CD8-positive, alpha-beta memory T cell (primary cell): ENCODE results near the gene WFDC9. TPM values are rescaled to one million over a fixed set of nuclear protein-coding genes. Genes with fewer than 3 reads are reported as not detected.
A peak's percentile ranks its signal among the peaks of the same experiment; 100 is the strongest.
"Not testable (repeated sequence)": the region's sequence is repeated elsewhere in the genome, so short reads cannot be mapped to it uniquely, and the experiment has no call there.

ENCODE experiments used
- CTCF ChIA-PET: fragments of 350-600 bp; sonication (Branson Sonifier 250); formaldehyde crosslinking; loops from one replicate; lab custom pipeline; 2021; ENCODE audit warnings: antibody characterized with exemption; lab: Charles Lee
- POLR2A ChIA-PET: fragments of 350-600 bp; sonication (Branson Sonifier 250); formaldehyde crosslinking; loops from one replicate; lab custom pipeline; 2021; ENCODE audit warnings: antibody characterized with exemption; lab: Charles Lee
- DNase-seq, 5 donors: peaks; one replicate each; pipeline versions ENCODE4 v3.0.0 to v3.0.0-alpha.2; 2020 to 2022; ENCODE audit warnings: mixed read lengths in 1 of 5
- H3K27ac ChIP-seq: one replicate; pipeline ENCODE4 v1.7.0; 2013; ENCODE audit warnings: low read depth, mild to moderate bottlenecking, low read length, moderate library complexity
- H3K27me3 ChIP-seq: 2 replicates; pipeline ENCODE4 v1.7.0; 2013; ENCODE audit warnings: low read length, mild to moderate bottlenecking; ENCODE audit not compliant: insufficient read depth, poor library complexity, severe bottlenecking
- H3K36me3 ChIP-seq: 2 replicates; pipeline ENCODE4 v1.7.0; 2013; ENCODE audit warnings: mild to moderate bottlenecking, low read length, moderate library complexity; ENCODE audit not compliant: insufficient read depth
- H3K4me1 ChIP-seq: 2 replicates; pipeline ENCODE4 v1.7.0; 2013; ENCODE audit warnings: mild to moderate bottlenecking, low read length, moderate library complexity; ENCODE audit not compliant: insufficient read depth
- H3K4me3 ChIP-seq: 2 replicates; pipeline ENCODE4 v1.7.0; 2013; ENCODE audit warnings: mild to moderate bottlenecking, low read length
- H3K9me3 ChIP-seq: 2 replicates; pipeline ENCODE4 v1.7.0; 2013; ENCODE audit warnings: mild to moderate bottlenecking, low read length
- H3K27ac Mint-ChIP-seq, 8 donors: one replicate each; pipeline ENCODE4 v1.8.0; 2020 to 2021; ENCODE audit warnings: mixed read lengths in 8 of 8, mild to moderate bottlenecking in 6 of 8, inconsistent platforms in 3 of 8, moderate library complexity in 3 of 8
- H3K27me3 Mint-ChIP-seq, 2 donors: one replicate each; pipeline ENCODE4 v1.8.0; 2020 to 2021; ENCODE audit warnings: mixed read lengths in 2 of 2, mild to moderate bottlenecking in 1 of 2, moderate library complexity in 1 of 2
- H3K36me3 Mint-ChIP-seq, 3 donors: one replicate each; pipeline ENCODE4 v1.8.0; 2020 to 2021; ENCODE audit warnings: mixed read lengths in 3 of 3, inconsistent platforms in 1 of 3, mild to moderate bottlenecking in 1 of 3
- H3K4me1 Mint-ChIP-seq, 3 donors: one replicate each; pipeline ENCODE4 v1.8.0; 2020 to 2021; ENCODE audit warnings: mixed read lengths in 3 of 3, inconsistent platforms in 1 of 3, mild to moderate bottlenecking in 1 of 3
- H3K4me3 Mint-ChIP-seq, 7 donors: one replicate each; pipeline ENCODE4 v1.8.0; 2020 to 2021; ENCODE audit warnings: mixed read lengths in 7 of 7, mild to moderate bottlenecking in 6 of 7, moderate library complexity in 4 of 7, inconsistent platforms in 2 of 7
- H3K9me3 Mint-ChIP-seq, 5 donors: one replicate each; pipeline ENCODE4 v1.8.0; 2020 to 2022; ENCODE audit warnings: mixed read lengths in 5 of 5, mild to moderate bottlenecking in 3 of 5, moderate library complexity in 2 of 5, inconsistent platforms in 1 of 5
- polyA plus RNA-seq: library from polyadenylated mRNA; unstranded; fragments of 300-500 nt; fragmentation: Illumina TruSeq; gene quantifications from one replicate; pipeline ENCODE4 v1.2.3, GENCODE V29; 2021
- total RNA-seq, 2 experiments: library from RNA; stranded (reverse); gene quantifications; one replicate each; pipeline ENCODE4 v1.2.3, GENCODE V29; 2021

The WFDC9 gene
- total RNA-seq (not detected), polyA plus RNA-seq (not detected)

DNA sequence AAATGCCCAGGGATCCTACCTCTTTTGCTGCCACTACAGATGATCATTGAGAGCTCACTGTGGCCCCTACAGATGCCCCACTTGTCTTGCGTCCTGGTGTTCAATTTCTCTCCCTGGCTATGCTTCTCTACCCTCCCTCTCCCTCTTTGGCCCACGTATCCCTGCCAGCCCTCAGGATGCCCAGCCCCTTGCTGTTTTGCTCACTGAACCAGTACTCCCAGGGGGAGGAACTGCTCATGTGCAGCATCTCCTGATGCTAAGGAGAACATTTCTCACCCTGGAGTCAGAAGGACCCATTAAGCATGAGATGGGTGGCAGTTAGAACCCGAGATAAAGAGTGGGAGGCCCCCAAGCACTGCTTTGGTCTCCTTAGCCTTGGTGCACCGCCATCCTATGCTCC lies at the start of gene WFDC9:
Gene WFDC9, minus strand, starts transcription at position 101 of the 400 bp plus-strand sequence. CDS start 21,103 bp downstream, outside the sequence.
- no peak within 1 kb of the TSS for H3K4me3 ChIP-seq
- ChIA-PET CTCF (no interaction called here), POLR2A (no interaction called here)
- Mint-ChIP-seq H3K4me3 (no peak within 1 kb of the TSS), H3K27ac (peak within 1 kb of the TSS in 1 of 8 donors; percentile 9), H3K27me3 (peaks cover 18 to 42% of the 10 kb centered on the region in 2 donors), H3K36me3 (peaks cover 0 to 2% (median 0%) of the 10 kb centered on the region in 3 donors), H3K9me3 (no peaks in the 10 kb centered on the region), H3K4me1 (peaks cover 2 to 4% (median 4%) of the 10 kb centered on the region in 3 donors)
- no peak within 1 kb of the TSS for H3K27ac ChIP-seq
- no peaks in the 10 kb centered on the region for H3K36me3 ChIP-seq
- no peak for DNase-seq
- no peaks in the 10 kb centered on the region for H3K4me1 ChIP-seq
- no peaks in the 10 kb centered on the region for H3K9me3 ChIP-seq
- H3K27me3 ChIP-seq: no peaks in the 10 kb centered on the region

DNA sequence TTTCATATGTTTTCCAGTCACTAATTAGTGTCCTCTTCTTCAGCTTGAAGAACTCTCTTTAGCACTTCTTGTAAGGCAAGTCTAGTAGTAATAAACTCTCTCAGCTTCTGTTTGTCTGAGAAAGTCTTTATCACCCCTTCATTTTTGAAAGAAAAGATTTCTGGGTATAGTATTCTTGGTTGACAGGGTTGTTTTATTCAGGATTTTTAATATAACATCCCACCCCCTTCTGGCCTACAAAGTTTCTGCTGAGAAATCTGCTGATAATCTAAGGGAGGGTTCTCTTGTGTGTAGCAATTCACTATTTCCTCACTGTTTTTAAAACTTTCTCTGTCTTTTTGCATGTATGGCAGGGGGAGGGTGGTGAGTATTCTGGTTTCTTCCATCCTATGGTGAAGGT lies 48.6 kb upstream of the WFDC9 start:
- Mint-ChIP-seq H3K4me3 (no peak overlapping the region), H3K36me3 (peaks cover 0 to 6% (median 1%) of the 10 kb centered on the region in 3 donors)
- CTCF ChIA-PET: no interaction called here

DNA sequence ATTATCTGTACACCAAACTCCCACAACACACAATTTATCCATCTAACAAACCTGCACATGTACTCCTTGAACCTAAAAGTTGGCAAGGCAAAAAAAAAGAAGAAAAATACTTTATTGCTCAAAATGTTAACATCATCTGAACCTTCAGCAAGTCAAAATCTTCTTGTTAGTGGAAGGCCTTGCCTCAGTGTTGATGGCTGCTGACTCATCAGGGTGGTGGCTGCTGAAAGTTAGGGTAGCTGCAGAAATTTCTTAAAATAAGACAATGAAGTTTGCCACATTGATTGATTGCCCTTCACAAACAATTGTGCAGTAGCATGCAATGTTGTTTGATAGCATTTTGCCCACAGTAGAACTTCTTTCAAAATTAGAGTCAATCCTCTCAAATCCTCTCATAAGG lies 41.7 kb upstream of the WFDC9 start:
- H3K27ac Mint-ChIP-seq: no peak overlapping the region
- no peaks in the 10 kb centered on the region for H3K36me3 Mint-ChIP-seq
- Histone ChIP-seq H3K36me3 (no peaks in the 10 kb centered on the region), H3K9me3 (no peaks in the 10 kb centered on the region), H3K27ac (no peak overlapping the region), H3K4me1 (no peaks in the 10 kb centered on the region), H3K4me3 (no peak overlapping the region), H3K27me3 (no peaks in the 10 kb centered on the region)
- H3K4me1 Mint-ChIP-seq: no peaks in the 10 kb centered on the region
- no peak overlapping the region for H3K4me3 Mint-ChIP-seq
- POLR2A ChIA-PET: no interaction called here
- no peak for DNase-seq
- CTCF ChIA-PET: no interaction called here
- peaks cover 5 to 15% (median 13%) of the 10 kb centered on the region in 5 donors for H3K9me3 Mint-ChIP-seq
- H3K27me3 Mint-ChIP-seq: peaks cover 14 to 54% of the 10 kb centered on the region in 2 donors

More for the DNA sequence above, 48.6 kb upstream of the WFDC9 start:
- H3K4me1 Mint-ChIP-seq: no peaks in the 10 kb centered on the region
- peaks cover 24 to 39% (median 36%) of the 10 kb centered on the region in 5 donors for H3K9me3 Mint-ChIP-seq
- no peak overlapping the region for H3K4me3 ChIP-seq
- no peaks in the 10 kb centered on the region for H3K27me3 ChIP-seq
- no peak overlapping the region for H3K27ac ChIP-seq
- H3K9me3 ChIP-seq: no peaks in the 10 kb centered on the region
- no peak for DNase-seq
- H3K4me1 ChIP-seq: no peaks in the 10 kb centered on the region
- POLR2A ChIA-PET: no interaction called here
- no peaks in the 10 kb centered on the region for H3K36me3 ChIP-seq
- H3K27ac Mint-ChIP-seq: no peak overlapping the region
- peaks cover 6 to 34% of the 10 kb centered on the region in 2 donors for H3K27me3 Mint-ChIP-seq

GRCh38 chr20:45670139-45670538 lies 39.1 kb upstream of the WFDC9 start, which contains the start of gene WFDC11:
Gene WFDC11 (minus strand): TSS chr20:45670239. CDS start chr20:45650600, 19,639 bp downstream.
- H3K27ac ChIP-seq: no peak within 1 kb of the TSS
- H3K27me3 ChIP-seq: no peaks in the 10 kb centered on the region
- no peak for DNase-seq
- Mint-ChIP-seq H3K4me3 (no peak within 1 kb of the TSS), H3K27me3 (peaks cover 17 to 48% of the 10 kb centered on the region in 2 donors), H3K4me1 (no peaks in the 10 kb centered on the region), H3K36me3 (no peaks in the 10 kb centered on the region), H3K9me3 (peaks cover 0 to 3% (median 2%) of the 10 kb centered on the region in 5 donors), H3K27ac (no peak within 1 kb of the TSS)
- H3K9me3 ChIP-seq: no peaks in the 10 kb centered on the region
- H3K4me1 ChIP-seq: no peaks in the 10 kb centered on the region
- ChIA-PET CTCF (no interaction called here), POLR2A (no interaction called here)
- no peaks in the 10 kb centered on the region for H3K36me3 ChIP-seq
- no peak within 1 kb of the TSS for H3K4me3 ChIP-seq

GRCh38 chr20:45657038-45657437 lies 26.0 kb upstream of the WFDC9 start:
- H3K27me3 ChIP-seq, H3K36me3 ChIP-seq, POLR2A ChIA-PET, H3K4me3 ChIP-seq, H3K36me3 Mint-ChIP-seq, H3K4me1 Mint-ChIP-seq, H3K27ac Mint-ChIP-seq, H3K9me3 Mint-ChIP-seq, CTCF ChIA-PET, DNase-seq, H3K9me3 ChIP-seq, H3K27ac ChIP-seq, H3K4me3 Mint-ChIP-seq, H3K4me1 ChIP-seq: not testable (repeated sequence)
- H3K27me3 Mint-ChIP-seq: peaks cover 7 to 12% of the 10 kb centered on the region in 2 donors

- H3K4me1 Mint-ChIP-seq, POLR2A ChIA-PET, H3K27ac ChIP-seq, H3K9me3 Mint-ChIP-seq, H3K27me3 ChIP-seq, H3K4me3 Mint-ChIP-seq, H3K9me3 ChIP-seq, DNase-seq, H3K36me3 ChIP-seq, H3K4me3 ChIP-seq, H3K4me1 ChIP-seq, H3K36me3 Mint-ChIP-seq, CTCF ChIA-PET: not testable (repeated sequence)
- H3K27ac Mint-ChIP-seq: peak overlapping the region in 1 of 8 donors; percentile 58
- H3K27me3 Mint-ChIP-seq: peaks cover 7 to 25% of the 10 kb centered on the region in 2 donors
Measured at GRCh38 chr20:45651726-45652125, 20.6 kb upstream of the WFDC9 start.

DNA sequence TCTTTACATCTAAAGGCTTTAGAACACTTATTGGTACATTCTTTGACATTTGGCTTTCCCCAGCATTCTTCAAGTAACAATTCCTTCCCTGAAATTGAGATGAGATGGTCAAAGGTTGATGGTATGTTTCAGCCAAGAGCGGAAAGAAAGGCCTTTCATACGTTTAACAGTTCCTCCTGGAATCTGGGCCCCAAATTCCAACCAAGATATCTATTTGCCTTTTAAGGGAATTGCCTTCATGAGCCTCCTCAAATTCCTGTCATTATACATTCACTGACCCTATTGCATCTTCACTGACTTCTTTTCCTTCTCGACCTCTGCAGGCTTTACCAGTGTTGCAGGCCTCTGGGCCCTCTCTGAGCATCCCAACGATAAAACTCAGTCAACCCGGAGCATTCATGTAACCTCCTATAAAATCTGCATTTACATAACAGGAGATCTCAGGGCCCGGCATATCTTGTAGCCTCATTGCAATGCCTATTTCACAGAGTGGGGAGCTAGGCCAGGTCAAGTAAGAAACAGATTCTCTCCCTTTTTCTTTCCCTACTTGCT lies 18.3 kb upstream of the WFDC9 start:
- Mint-ChIP-seq H3K27ac (no peak overlapping the region), H3K27me3 (peaks cover 5 to 25% of the 10 kb centered on the region in 2 donors), H3K4me1 (no peaks in the 10 kb centered on the region), H3K9me3 (no peaks in the 10 kb centered on the region), H3K36me3 (no peaks in the 10 kb centered on the region), H3K4me3 (no peak overlapping the region)
- H3K4me1 ChIP-seq: no peaks in the 10 kb centered on the region
- CTCF ChIA-PET: no interaction called here
- DNase-seq: no peak
- H3K27ac ChIP-seq: no peak overlapping the region
- no peaks in the 10 kb centered on the region for H3K36me3 ChIP-seq
- no peaks in the 10 kb centered on the region for H3K27me3 ChIP-seq
- POLR2A ChIA-PET: no interaction called here
- H3K4me3 ChIP-seq: no peak overlapping the region
- H3K9me3 ChIP-seq: no peaks in the 10 kb centered on the region

DNA sequence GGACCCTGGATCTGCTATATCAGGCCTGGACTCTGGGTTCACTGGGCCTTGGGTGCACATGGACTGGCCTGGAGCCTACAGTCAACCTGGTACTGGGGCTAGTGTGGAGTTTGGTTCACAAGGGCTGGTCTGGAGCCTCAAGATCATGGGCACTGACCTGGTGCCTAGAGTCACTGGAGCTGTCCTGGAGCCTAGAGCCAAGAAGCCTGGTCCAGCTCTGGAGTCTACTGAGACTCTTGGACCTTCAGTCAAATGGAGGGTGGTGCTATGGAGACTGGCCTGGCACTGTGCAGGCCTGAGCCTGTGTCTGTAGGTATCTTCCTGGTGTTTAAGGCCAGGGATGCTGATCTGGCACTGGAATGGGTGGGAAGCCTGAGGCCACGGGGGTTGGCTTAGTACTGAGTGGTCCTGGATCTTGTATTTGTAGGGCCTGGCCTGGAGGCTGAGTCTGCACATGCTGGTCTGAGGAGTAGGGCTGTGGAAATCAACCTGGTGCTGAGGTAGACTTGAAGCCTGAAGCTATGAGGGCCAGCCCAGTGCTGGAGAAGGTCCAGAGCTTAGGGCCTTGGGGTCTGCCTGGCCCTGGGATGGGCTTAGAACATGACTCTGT lies 16.5 kb upstream of the WFDC9 start:
- no peak for DNase-seq
- ChIA-PET CTCF (no interaction called here), POLR2A (no interaction called here)
- no peak overlapping the region for H3K27ac Mint-ChIP-seq
- no peak overlapping the region for H3K4me3 ChIP-seq
- no peaks in the 10 kb centered on the region for H3K4me1 ChIP-seq
- peaks cover 4 to 21% of the 10 kb centered on the region in 2 donors for H3K27me3 Mint-ChIP-seq
- H3K4me1 Mint-ChIP-seq: no peaks in the 10 kb centered on the region
- H3K9me3 Mint-ChIP-seq: no peaks in the 10 kb centered on the region
- H3K9me3 ChIP-seq: no peaks in the 10 kb centered on the region
- no peaks in the 10 kb centered on the region for H3K36me3 Mint-ChIP-seq
- H3K36me3 ChIP-seq: no peaks in the 10 kb centered on the region
- no peak overlapping the region for H3K27ac ChIP-seq
- H3K4me3 Mint-ChIP-seq: no peak overlapping the region
- H3K27me3 ChIP-seq: no peaks in the 10 kb centered on the region
